Neutrophil (primary cell): ENCODE measurements around the gene TGFB2.

Source experiments
- H3K27ac ChIP-seq: fragments of 200-600 bp; sonication (generic); 2 replicates; pipeline ENCODE4 v1.5.1; 2016; ENCODE audit warnings: mild to moderate bottlenecking, moderate library complexity
- H3K27me3 ChIP-seq: fragments of 200-600 bp; sonication (generic); 2 replicates; pipeline ENCODE4 v1.6.0; 2016; ENCODE audit warnings: mild to moderate bottlenecking
- H3K36me3 ChIP-seq: fragments of 200-600 bp; sonication (generic); 2 replicates; pipeline ENCODE4 v1.5.1; 2017
- H3K4me1 ChIP-seq, 2 experiments: fragments of 200-600 bp in 1 of 2; sonication (generic) in 1 of 2; 1 replicate in 1 of 2; 2 replicates in 1 of 2; pipeline versions ENCODE4 v1.5.1 to v1.6.1; 2013 to 2016; ENCODE audit warnings: low read depth in 1 of 2, low read length in 1 of 2, mild to moderate bottlenecking in 1 of 2, moderate library complexity in 1 of 2; ENCODE audit not compliant: control insufficient read depth in 1 of 2, insufficient read depth in 1 of 2
- H3K4me3 ChIP-seq, 2 experiments: fragments of 200-600 bp in 1 of 2; sonication (generic) in 1 of 2; 1 replicate in 1 of 2; 2 replicates in 1 of 2; pipeline ENCODE4 v1.5.1; 2013 to 2016; ENCODE audit warnings: low read depth in 1 of 2, low read length in 1 of 2, mild to moderate bottlenecking in 1 of 2, moderate library complexity in 1 of 2
- H3K9me3 ChIP-seq: fragments of 200-600 bp; sonication (generic); 2 replicates; pipeline ENCODE4 v1.5.1; 2016
- TF ChIP-seq, protein P1 (sequence below): fragments of 200-600 bp; sonication (generic); IDR thresholded peaks from 2 replicates; pipeline ENCODE4 v1.5.1; 2016; ENCODE audit warnings: antibody characterized with exemption

TGFB2 gene

GRCh38 chr1:218476385-218476784 is 131.2 kb downstream of the TGFB2 start:
- Histone ChIP-seq H3K4me3 (no peak overlapping the region), H3K36me3 (no peaks in the 10 kb centered on the region), H3K27me3 (no peaks in the 10 kb centered on the region), H3K27ac (no peak overlapping the region), H3K9me3 (no peaks in the 10 kb centered on the region), H3K4me1 (no peaks in the 10 kb centered on the region)
- TF ChIP-seq, protein P1, sequence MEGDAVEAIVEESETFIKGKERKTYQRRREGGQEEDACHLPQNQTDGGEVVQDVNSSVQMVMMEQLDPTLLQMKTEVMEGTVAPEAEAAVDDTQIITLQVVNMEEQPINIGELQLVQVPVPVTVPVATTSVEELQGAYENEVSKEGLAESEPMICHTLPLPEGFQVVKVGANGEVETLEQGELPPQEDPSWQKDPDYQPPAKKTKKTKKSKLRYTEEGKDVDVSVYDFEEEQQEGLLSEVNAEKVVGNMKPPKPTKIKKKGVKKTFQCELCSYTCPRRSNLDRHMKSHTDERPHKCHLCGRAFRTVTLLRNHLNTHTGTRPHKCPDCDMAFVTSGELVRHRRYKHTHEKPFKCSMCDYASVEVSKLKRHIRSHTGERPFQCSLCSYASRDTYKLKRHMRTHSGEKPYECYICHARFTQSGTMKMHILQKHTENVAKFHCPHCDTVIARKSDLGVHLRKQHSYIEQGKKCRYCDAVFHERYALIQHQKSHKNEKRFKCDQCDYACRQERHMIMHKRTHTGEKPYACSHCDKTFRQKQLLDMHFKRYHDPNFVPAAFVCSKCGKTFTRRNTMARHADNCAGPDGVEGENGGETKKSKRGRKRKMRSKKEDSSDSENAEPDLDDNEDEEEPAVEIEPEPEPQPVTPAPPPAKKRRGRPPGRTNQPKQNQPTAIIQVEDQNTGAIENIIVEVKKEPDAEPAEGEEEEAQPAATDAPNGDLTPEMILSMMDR = no peak

DNA sequence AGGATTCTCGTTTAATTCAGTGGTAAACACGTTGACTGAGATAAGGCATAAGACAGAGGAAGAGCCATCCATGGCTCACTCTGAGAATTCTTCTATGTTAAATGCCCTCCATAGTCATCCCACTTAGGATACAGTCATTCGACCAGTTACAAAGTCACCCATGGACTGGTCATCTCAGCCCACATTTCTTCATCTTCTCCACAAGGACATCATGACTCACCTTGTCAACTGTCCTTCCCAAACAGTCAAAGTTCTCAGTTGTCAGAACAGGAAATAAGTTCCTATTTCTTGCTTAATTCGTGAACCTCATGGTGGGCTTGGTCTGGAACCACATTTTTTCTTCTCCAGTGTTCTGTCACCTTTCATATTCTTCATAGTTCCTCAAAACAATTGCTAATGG is 133.2 kb downstream of the TGFB2 start:
- H3K4me3 ChIP-seq = no peak overlapping the region

GRCh38 chr1:218479436-218480115 is 134.4 kb downstream of the TGFB2 start:
- H3K9me3 ChIP-seq = no peaks in the 10 kb centered on the region
- TF ChIP-seq, protein P1 = no peak
- no peaks in the 10 kb centered on the region for H3K36me3 ChIP-seq
- no peak overlapping the region for H3K27ac ChIP-seq
- H3K4me3 ChIP-seq = no peak overlapping the region
- no peaks in the 10 kb centered on the region for H3K27me3 ChIP-seq
- H3K4me1 ChIP-seq = no peaks in the 10 kb centered on the region

More for the DNA sequence above, 133.2 kb downstream of the TGFB2 start:
- TF ChIP-seq, protein P1 = no peak
- H3K9me3 ChIP-seq = no peaks in the 10 kb centered on the region
- H3K27me3 ChIP-seq = no peaks in the 10 kb centered on the region
- H3K36me3 ChIP-seq = no peaks in the 10 kb centered on the region
- no peaks in the 10 kb centered on the region for H3K4me1 ChIP-seq
- H3K27ac ChIP-seq = no peak overlapping the region

GRCh38 chr1:218480137-218480536 is 135.0 kb downstream of the TGFB2 start:
- no peak overlapping the region for H3K27ac ChIP-seq
- no peaks in the 10 kb centered on the region for H3K36me3 ChIP-seq
- H3K4me3 ChIP-seq = no peak overlapping the region
- no peaks in the 10 kb centered on the region for H3K27me3 ChIP-seq
- no peaks in the 10 kb centered on the region for H3K4me1 ChIP-seq
- TF ChIP-seq, protein P1 = no peak
- no peaks in the 10 kb centered on the region for H3K9me3 ChIP-seq

GRCh38 chr1:218480588-218481099 is 135.5 kb downstream of the TGFB2 start:
- TF ChIP-seq, protein P1 = no peak

More at GRCh38 chr1:218480588-218481099, 135.5 kb downstream of the TGFB2 start:
- H3K4me3 ChIP-seq = no peak overlapping the region
- no peaks in the 10 kb centered on the region for H3K9me3 ChIP-seq
- H3K27me3 ChIP-seq = no peaks in the 10 kb centered on the region
- no peaks in the 10 kb centered on the region for H3K4me1 ChIP-seq
- no peak overlapping the region for H3K27ac ChIP-seq
- no peaks in the 10 kb centered on the region for H3K36me3 ChIP-seq
